HCT116 (cell line): ENCODE measurements around the gene IL37. TPM values are rescaled to one million over a fixed set of nuclear protein-coding genes. Genes with fewer than 3 reads are reported as not detected.
A peak's percentile ranks its signal among the peaks of the same experiment; 100 is the strongest.

Experiments
- ATAC-seq: fragments of 200-7000 bp; cut with Tn5 transposase; 2 replicates; pipeline ENCODE4 v1.9.1; 2020; ENCODE audit warnings: mild to moderate bottlenecking, moderate library complexity
- BruUV-seq: library from RNA; stranded (reverse); fragments of 400-500 nt; replicated peaks from 2 replicates; lab custom pipeline; 2021; lab: Mats Ljungman, UMichigan
- CTCF ChIA-PET: fragments of 300-600 bp; sonication (Branson Sonifier 250); formaldehyde crosslinking; loops from one replicate; lab custom pipeline; 2021; ENCODE audit warnings: antibody characterized with exemption; lab: Charles Lee
- POLR2A ChIA-PET: fragments of 300-600, 350-600 bp; sonication (Branson Sonifier 250); formaldehyde crosslinking; loops from one replicate; lab custom pipeline; 2021; ENCODE audit warnings: antibody characterized with exemption; lab: Charles Lee
- RAD21 ChIA-PET, 2 experiments: fragments of 300-600 bp; sonication (Branson Sonifier 250); formaldehyde crosslinking; loops; one replicate each; lab custom pipeline; 2023; ENCODE audit warnings: low total read pairs in 2 of 2; ENCODE audit not compliant: uncharacterized antibody in 2 of 2, unreplicated experiment in 2 of 2, low non-redundant PET in 1 of 2; lab: Charles Lee
- DNase-seq: peaks from one replicate; pipeline ENCODE4 v3.0.0-alpha.2; 2010; ENCODE audit warnings: low read depth, low spot score
- H2AFZ ChIP-seq: fragments of 200-600 bp; shearing (Covaris generic), sonication (generic); 2 replicates; pipeline ENCODE4 v1.6.1; 2017; ENCODE audit warnings: low read depth, mixed run types, mixed read lengths, antibody characterized with exemption, low read length; ENCODE audit not compliant: poor library complexity, severe bottlenecking
- H3K27ac ChIP-seq: 2 replicates; pipeline ENCODE4 v1.5.1; 2012; ENCODE audit warnings: low read depth, low read length
- H3K27me3 ChIP-seq: fragments of 200-600 bp; sonication (generic); 2 replicates; pipeline ENCODE4 v1.6.1; 2016; ENCODE audit warnings: mixed run types, low read length, mixed read lengths; ENCODE audit not compliant: insufficient read depth
- H3K36me3 ChIP-seq, 2 experiments: fragments of 200-500 bp in 1 of 2; fragments of 200-600 bp in 1 of 2; sonication (Bioruptor generic) in 1 of 2; sonication (generic) in 1 of 2; 2 replicates each; pipeline versions ENCODE4 v1.5.1 to v1.6.1; 2014 to 2016; ENCODE audit warnings: low read length in 2 of 2, inconsistent platforms in 1 of 2, mixed read lengths in 1 of 2, mixed run types in 1 of 2; ENCODE audit not compliant: insufficient read depth in 2 of 2, control insufficient read depth in 1 of 2
- H3K4me1 ChIP-seq, 2 experiments: fragments of 200-600 bp in 1 of 2; sonication (generic) in 1 of 2; 2 replicates each; pipeline versions ENCODE4 v1.5.1 to v1.6.1; 2012 to 2017; ENCODE audit warnings: low read length in 2 of 2, inconsistent platforms in 1 of 2, mild to moderate bottlenecking in 1 of 2, mixed read lengths in 1 of 2, mixed run types in 1 of 2, moderate library complexity in 1 of 2; ENCODE audit not compliant: insufficient read depth in 2 of 2, control insufficient read depth in 1 of 2
- H3K4me2 ChIP-seq: fragments of 200-600 bp; sonication (generic); 2 replicates; pipeline ENCODE4 v1.6.1; 2017; ENCODE audit warnings: mixed run types, low read length, mixed read lengths
- H3K4me3 ChIP-seq, 2 experiments: fragments of 200-600 bp in 1 of 2; sonication (generic) in 1 of 2; replicated peaks in 1 of 2; 2 replicates each; pipeline ENCODE4 v1.5.1; 2011 to 2016; ENCODE audit warnings: low read length in 2 of 2, control low read depth in 1 of 2, low read depth in 1 of 2, mild to moderate bottlenecking in 1 of 2, mixed read lengths in 1 of 2, mixed run types in 1 of 2
- H3K79me2 ChIP-seq: fragments of 200-600 bp; sonication (generic); 2 replicates; pipeline ENCODE4 v1.6.1; 2017; ENCODE audit warnings: mild to moderate bottlenecking, mixed run types, low read length, moderate library complexity, mixed read lengths; ENCODE audit not compliant: insufficient read depth
- H3K9ac ChIP-seq: fragments of 200-600 bp; sonication (generic); 2 replicates; pipeline ENCODE4 v1.6.1; 2016; ENCODE audit warnings: low read length, mixed read lengths
- H3K9me2 ChIP-seq: fragments of 200-600 bp; sonication (generic), shearing (Covaris generic); 2 replicates; pipeline ENCODE4 v1.6.1; 2017; ENCODE audit warnings: mixed run types, mild to moderate bottlenecking, moderate library complexity; ENCODE audit not compliant: insufficient read depth
- H3K9me3 ChIP-seq, 2 experiments: fragments of 200-500 bp in 1 of 2; fragments of 200-600 bp in 1 of 2; sonication (Bioruptor generic) in 1 of 2; sonication (generic) in 1 of 2; 2 replicates each; pipeline ENCODE4 v1.6.1; 2014 to 2017; ENCODE audit warnings: low read length in 2 of 2, mixed read lengths in 2 of 2, inconsistent platforms in 1 of 2, low read depth in 1 of 2, mild to moderate bottlenecking in 1 of 2, mixed run types in 1 of 2, moderate library complexity in 1 of 2; ENCODE audit not compliant: control insufficient read depth in 1 of 2, insufficient read depth in 1 of 2
- H4K20me1 ChIP-seq: fragments of 200-600 bp; sonication (generic), shearing (Covaris generic); 2 replicates; pipeline ENCODE4 v1.6.1; 2017; ENCODE audit warnings: mixed run types, mild to moderate bottlenecking, moderate library complexity; ENCODE audit not compliant: insufficient read depth
- ATF3 ChIP-seq: IDR thresholded peaks from 2 replicates; pipeline ENCODE4 v1.6.1; 2012
- CTCF ChIP-seq, 3 experiments: fragments of 200-600 bp in 1 of 3; sonication (generic) in 1 of 3; IDR thresholded peaks in 2 of 3; conservative IDR thresholded peaks in 1 of 3; 2 replicates each; pipeline ENCODE4 v1.5.1; 2012 to 2017; ENCODE audit warnings: low read depth in 2 of 3, low read length in 2 of 3, antibody characterized with exemption in 1 of 3, borderline replicate concordance in 1 of 3, control low read depth in 1 of 3, mild to moderate bottlenecking in 1 of 3, mixed read lengths in 1 of 3, mixed run types in 1 of 3, moderate library complexity in 1 of 3; ENCODE audit not compliant: insufficient read depth in 1 of 3
- ELF1 ChIP-seq: IDR thresholded peaks from 2 replicates; pipeline ENCODE4 v1.6.1; 2012; ENCODE audit warnings: low read depth, borderline replicate concordance
- MAX ChIP-seq: IDR thresholded peaks from 2 replicates; pipeline ENCODE4 v1.6.1; 2012
- POLR2A ChIP-seq: IDR thresholded peaks from 2 replicates; pipeline ENCODE4 v1.7.0; 2011; ENCODE audit warnings: borderline replicate concordance; ENCODE audit not compliant: insufficient read depth, insufficient read length; ENCODE audit errors: extremely low read depth
- POLR2AphosphoS5 ChIP-seq: IDR thresholded peaks from 2 replicates; pipeline ENCODE4 v1.6.1; 2011; ENCODE audit warnings: mild to moderate bottlenecking, low read depth, low read length, moderate library complexity
- RAD21 ChIP-seq: IDR thresholded peaks from 2 replicates; pipeline ENCODE4 v1.6.1; 2012; ENCODE audit warnings: low read depth, mild to moderate bottlenecking
- REST ChIP-seq: IDR thresholded peaks from 2 replicates; pipeline ENCODE4 v1.6.1; 2012; ENCODE audit warnings: low read depth
- intact Hi-C: fragments of 100-400 bp; cut with micrococcal nuclease; formaldehyde crosslinking; loops from 2 replicates; pipeline ENCODE4 v1.10.0; 2022
- total RNA-seq: library from RNA; stranded (reverse); gene quantifications from one replicate; pipeline ENCODE4 v1.2.1, GENCODE V29; 2021; ENCODE audit not compliant: unreplicated experiment

IL37 gene
- total RNA-seq, 1 experiment from 2014 or later: not detected

GRCh38 chr2:112941753-112942653 is 31.0 kb downstream of the IL37 start:
- Histone ChIP-seq H3K9ac (no peak overlapping the region), H3K9me3 (peaks cover 6 to 10% of the 10 kb centered on the region in 2 experiments; a peak in 3 of 4 replicates), H4K20me1 (no peaks in the 10 kb centered on the region), H3K9me2 (no peaks in the 10 kb centered on the region), H3K27me3 (no peaks in the 10 kb centered on the region), H3K4me1 (peaks cover 5 to 17% of the 10 kb centered on the region in 2 experiments), H3K27ac (no peak overlapping the region), H3K79me2 (no peaks in the 10 kb centered on the region), H3K4me3 (no peak overlapping the region), H3K4me2 (no peak overlapping the region), H3K36me3 (no peaks in the 10 kb centered on the region), H2AFZ (peak overlapping the region; percentile 65)
- BruUV-seq: no TSS peak
- peak; percentile 64 for DNase-seq
- peak; percentile 97 for ATAC-seq
- POLR2A ChIA-PET: interaction anchor here (0.6 to 1.2 kb wide), 3 partner anchors 56 to 359 kb away, joined by 3 to 6 read pairs (median 4); no protein-coding TSS in a partner anchor
- TF ChIP-seq RAD21 (peak; percentile 93), REST (no peak), ELF1 (no peak), POLR2A (no peak), CTCF (IDR thresholded peaks at IDR 0.05 in 2 of 3, conservative IDR thresholded peaks at IDR 0.05 in 1 of 3; ENCODE audit: borderline replicate concordance in 1 of 3, insufficient read depth in 1 of 3, low read depth in 2 of 3, low read length in 2 of 3) (peak; percentile 75 to 96 (median 93)), POLR2AphosphoS5 (no peak), MAX (peak; percentile 52; the same call in 1 of the 2 replicates), ATF3 (no peak)
- RAD21 ChIA-PET: interaction anchor here (0.6 to 2.3 kb wide), 8 partner anchors 51 to 429 kb away, joined by 3 to 11 read pairs (median 4); no protein-coding TSS in a partner anchor
- intact Hi-C loops: loop anchor here (1.0 kb wide), 2 partner anchors 57 to 193 kb away; no protein-coding TSS in a partner anchor
- CTCF ChIA-PET: interaction anchor here (0.5 to 4.8 kb wide), 41 partner anchors 11 to 357 kb away, joined by 3 to 86 read pairs (median 5); partner anchors contain the start of genes CHCHD5, CKAP2L, IL1A and SLC20A1
